ENCODE data around the gene PAFAH1B2. TPM values are rescaled to one million over a fixed set of nuclear protein-coding genes. Genes with fewer than 3 reads are reported as not detected.
A peak's percentile ranks its signal among the peaks of the same experiment; 100 is the strongest.
"Not testable (repeated sequence)": the region's sequence is repeated elsewhere in the genome, so short reads cannot be mapped to it uniquely, and the experiment has no call there.

PAFAH1B2 gene
- total and polyA plus RNA-seq, 2 donors (not counting 3 experiments of a cell fraction or from before 2014, with no cell fraction given), result 34.2 to 128 TPM

DNA sequence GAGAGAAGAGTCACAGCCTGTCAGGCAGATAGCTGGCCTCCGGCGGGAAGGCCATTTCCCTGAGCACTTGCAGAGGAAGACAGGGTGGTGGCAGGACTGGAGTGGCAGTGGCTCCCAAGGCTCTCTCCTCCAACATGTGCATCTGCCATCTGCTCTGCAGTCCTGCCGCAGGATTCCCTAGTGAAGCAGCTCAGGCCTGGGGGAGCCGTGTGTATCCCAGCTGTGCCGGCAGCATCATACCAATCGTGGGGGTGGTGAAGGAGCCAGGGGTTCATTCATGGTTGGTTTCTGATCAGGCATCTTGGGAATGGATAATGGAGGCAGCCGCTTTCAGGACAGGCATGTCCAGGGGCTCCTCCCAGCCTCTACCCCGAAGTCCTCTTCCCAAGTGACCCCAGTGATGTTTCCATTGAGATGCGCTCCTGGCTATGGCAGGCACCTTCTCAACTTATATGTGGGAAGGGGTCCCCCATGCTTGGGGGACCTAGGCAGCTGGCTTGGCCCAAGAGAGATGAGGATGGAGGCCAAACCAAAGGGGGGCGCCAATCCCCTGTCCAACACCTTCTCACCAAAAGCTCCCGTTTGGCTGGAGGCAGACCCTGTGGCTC, 61.2 kb downstream of the PAFAH1B2 start:
- no peak overlapping the region for H3K4me3 ChIP-seq (replicated peaks in 1 of 3; ENCODE audit: insufficient read depth in 1 of 3, low read depth in 1 of 3, low read length in 3 of 3)
- H3K27ac ChIP-seq (ENCODE audit: insufficient read depth, low read depth, low read length), result no peak overlapping the region
- H3K9ac ChIP-seq (replicated peaks; ENCODE audit: extremely low read depth, insufficient read depth, low read length), result no peak overlapping the region
- TSS peak; percentile 41 for BruUV-seq (replicated peaks)
- H3K79me2 ChIP-seq (ENCODE audit: control insufficient read depth, insufficient read depth, low read length), result no peaks in the 10 kb centered on the region
- H3K27me3 ChIP-seq (ENCODE audit: control insufficient read depth in 2 of 2, insufficient read depth in 2 of 2, low read length in 2 of 2), result no peaks in the 10 kb centered on the region
- ChIA-PET POLR2A (no interaction called here), CTCF (no interaction called here)
- H3K9me1 ChIP-seq (replicated peaks; ENCODE audit: control insufficient read depth, extremely low read depth, insufficient read depth, low read length), result no peaks in the 10 kb centered on the region
- no peak overlapping the region for H2AFZ ChIP-seq (ENCODE audit: low read depth, low read length)
- dilution Hi-C loops (cut with MboI; ENCODE audit: extremely low pct_ligation_motif_present, low sequenced_read_pairs) (no loop called here), intact Hi-C loops (cut with micrococcal nuclease) (loop anchor here (5.0 kb wide), 1 partner anchor 73 kb away; no protein-coding TSS in a partner anchor)
- DNase-seq (ENCODE audit: low read depth, low spot score), result no peak
- H3K36me3 ChIP-seq (ENCODE audit: control insufficient read depth in 2 of 2, extremely low read depth in 1 of 2, insufficient read depth in 2 of 2, low read length in 2 of 2), result peaks cover 0 to 4% of the 10 kb centered on the region in 2 experiments
- TF ChIP-seq GATA2 (IDR thresholded peaks at IDR 0.05; ENCODE audit: insufficient read depth, insufficient read length, low read depth, low read length), result no peak
- no peak for TF ChIP-seq FOS (IDR thresholded peaks at IDR 0.05; ENCODE audit: borderline replicate concordance, insufficient read depth, low read length)
- TF ChIP-seq POLR2A (IDR thresholded peaks at IDR 0.05; ENCODE audit: low read depth, low read length), result no peak
- no peak for TF ChIP-seq POLR2AphosphoS5 (IDR thresholded peaks at IDR 0.05; ENCODE audit: insufficient read depth, low read depth, low read length)
- TF ChIP-seq EZH2 (IDR thresholded peaks at IDR 0.05; ENCODE audit: borderline replicate concordance, low read depth, low read length, severe bottlenecking), result no peak
- no peak for TF ChIP-seq JUN (IDR thresholded peaks at IDR 0.05; ENCODE audit: borderline replicate concordance, insufficient read depth, insufficient read length, low read depth)
- no peaks in the 10 kb centered on the region for H3K4me1 ChIP-seq (ENCODE audit: control insufficient read depth, extremely low read depth, insufficient read depth, low read length)
- no peaks in the 10 kb centered on the region for H3K9me3 ChIP-seq (replicated peaks; ENCODE audit: control insufficient read depth, insufficient read depth, low read length)
- no peak overlapping the region for H3K4me2 ChIP-seq (ENCODE audit: insufficient read depth, low read length)
- no peak for FAIRE-seq
- no peaks in the 10 kb centered on the region for H4K20me1 ChIP-seq (replicated peaks; ENCODE audit: control insufficient read depth, extremely low read depth, insufficient read depth, low read length)

DNA sequence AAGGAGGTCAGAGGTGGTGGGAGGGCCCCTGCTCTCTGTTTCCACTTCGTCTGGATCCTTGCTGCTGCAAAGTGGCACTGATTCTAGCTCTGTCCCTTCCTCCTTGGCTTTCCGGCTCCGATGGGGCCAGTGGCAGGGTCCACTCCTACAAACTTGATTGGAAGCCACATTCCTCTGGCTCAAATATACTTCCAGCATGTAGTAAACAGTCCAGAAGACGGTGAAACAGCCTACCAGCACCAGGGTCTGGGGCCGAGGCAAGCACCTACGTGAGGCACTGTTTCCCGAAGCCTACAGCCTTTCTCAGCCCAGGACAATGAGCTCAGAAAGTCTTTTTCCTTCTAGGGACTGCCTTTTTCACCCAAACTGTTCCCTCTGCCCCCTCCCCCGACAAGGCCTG, 62.0 kb downstream of the PAFAH1B2 start:
- H3K4me2 ChIP-seq (ENCODE audit: insufficient read depth, low read length); POLR2A ChIA-PET; H3K27me3 ChIP-seq (ENCODE audit: control insufficient read depth in 2 of 2, insufficient read depth in 2 of 2, low read length in 2 of 2); BruUV-seq (replicated peaks); FAIRE-seq; H3K9ac ChIP-seq (replicated peaks; ENCODE audit: extremely low read depth, insufficient read depth, low read length); H3K4me3 ChIP-seq (replicated peaks in 1 of 3; ENCODE audit: insufficient read depth in 1 of 3, low read depth in 1 of 3, low read length in 3 of 3); CTCF ChIA-PET; H3K9me3 ChIP-seq (replicated peaks; ENCODE audit: control insufficient read depth, insufficient read depth, low read length); H3K4me1 ChIP-seq (ENCODE audit: control insufficient read depth, extremely low read depth, insufficient read depth, low read length); H3K36me3 ChIP-seq (ENCODE audit: control insufficient read depth in 2 of 2, extremely low read depth in 1 of 2, insufficient read depth in 2 of 2, low read length in 2 of 2); H3K79me2 ChIP-seq (ENCODE audit: control insufficient read depth, insufficient read depth, low read length); H4K20me1 ChIP-seq (replicated peaks; ENCODE audit: control insufficient read depth, extremely low read depth, insufficient read depth, low read length); H2AFZ ChIP-seq (ENCODE audit: low read depth, low read length); dilution Hi-C loops (cut with MboI; ENCODE audit: extremely low pct_ligation_motif_present, low sequenced_read_pairs); H3K9me1 ChIP-seq (replicated peaks; ENCODE audit: control insufficient read depth, extremely low read depth, insufficient read depth, low read length); H3K27ac ChIP-seq (ENCODE audit: insufficient read depth, low read depth, low read length); DNase-seq (ENCODE audit: low read depth, low spot score): not testable (repeated sequence)
- intact Hi-C loops (cut with micrococcal nuclease), result loop anchor here (5.0 kb wide), 1 partner anchor 74 kb away; no protein-coding TSS in a partner anchor

DNA sequence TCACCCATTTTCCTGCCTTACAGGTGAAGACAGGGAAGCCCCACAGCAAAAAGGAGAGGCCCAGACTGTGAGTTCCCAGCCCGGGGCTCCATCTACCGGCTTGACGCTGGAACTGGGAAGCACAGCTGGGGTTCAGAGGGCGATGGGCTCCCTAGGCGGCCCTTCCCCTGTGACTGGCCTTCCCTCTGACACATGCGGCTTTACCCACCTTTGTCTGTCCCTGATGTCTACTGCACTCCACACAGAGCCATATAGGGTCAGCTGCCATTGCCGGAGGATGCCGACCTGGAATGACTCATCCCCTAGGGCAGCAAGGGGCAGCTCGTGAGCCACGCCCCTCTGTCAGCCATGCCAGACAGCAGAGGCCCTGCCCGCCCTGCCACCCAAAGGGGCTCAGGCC, 62.8 kb downstream of the PAFAH1B2 start:
- H3K79me2 ChIP-seq (ENCODE audit: control insufficient read depth, insufficient read depth, low read length); H3K27me3 ChIP-seq (ENCODE audit: control insufficient read depth in 2 of 2, insufficient read depth in 2 of 2, low read length in 2 of 2); H2AFZ ChIP-seq (ENCODE audit: low read depth, low read length); H3K4me3 ChIP-seq (replicated peaks in 1 of 3; ENCODE audit: insufficient read depth in 1 of 3, low read depth in 1 of 3, low read length in 3 of 3); H3K4me2 ChIP-seq (ENCODE audit: insufficient read depth, low read length); H3K9me3 ChIP-seq (replicated peaks; ENCODE audit: control insufficient read depth, insufficient read depth, low read length); H3K36me3 ChIP-seq (ENCODE audit: control insufficient read depth in 2 of 2, extremely low read depth in 1 of 2, insufficient read depth in 2 of 2, low read length in 2 of 2); H3K27ac ChIP-seq (ENCODE audit: insufficient read depth, low read depth, low read length); H3K9ac ChIP-seq (replicated peaks; ENCODE audit: extremely low read depth, insufficient read depth, low read length); H3K9me1 ChIP-seq (replicated peaks; ENCODE audit: control insufficient read depth, extremely low read depth, insufficient read depth, low read length); CTCF ChIA-PET; POLR2A ChIA-PET; H4K20me1 ChIP-seq (replicated peaks; ENCODE audit: control insufficient read depth, extremely low read depth, insufficient read depth, low read length); DNase-seq (ENCODE audit: low read depth, low spot score); dilution Hi-C loops (cut with MboI; ENCODE audit: extremely low pct_ligation_motif_present, low sequenced_read_pairs); BruUV-seq (replicated peaks); H3K4me1 ChIP-seq (ENCODE audit: control insufficient read depth, extremely low read depth, insufficient read depth, low read length): not testable (repeated sequence)
- FAIRE-seq, result peak; percentile 98
- intact Hi-C loops (cut with micrococcal nuclease), result loop anchor here (5.0 kb wide), 1 partner anchor 75 kb away; no protein-coding TSS in a partner anchor

Data from endothelial cell of umbilical vein (primary cell).